Measurements from ENCODE around the gene ARHGAP10.
"Not testable (repeated sequence)": the region's sequence is repeated elsewhere in the genome, so short reads cannot be mapped to it uniquely, and the experiment has no call there.

ARHGAP10 gene

DNA sequence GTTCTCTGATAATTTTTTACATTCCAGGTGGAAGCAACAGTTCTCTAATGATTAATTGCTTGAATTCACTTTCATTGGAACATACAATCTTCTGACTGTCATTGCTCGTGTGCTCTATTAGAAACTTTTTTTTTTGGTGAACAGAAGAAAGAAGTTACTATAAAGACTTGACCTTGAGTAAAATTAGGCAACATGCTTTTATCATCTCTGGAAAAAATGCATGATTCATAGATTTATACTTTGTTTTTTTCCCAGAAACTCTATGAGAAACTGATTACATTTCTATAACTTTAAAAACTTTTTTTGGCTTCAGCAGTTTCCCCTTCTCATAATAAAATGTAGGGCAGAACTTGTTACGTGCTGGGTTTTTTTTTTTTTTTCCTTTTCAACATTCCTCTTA lies 167.6 kb downstream of the ARHGAP10 start:
- no peak for DNase-seq (ENCODE audit: low read depth)
- TF ChIP-seq POLR2A (IDR thresholded peaks at IDR 0.05; ENCODE audit: extremely low read depth, insufficient read length) (no peak), MAX (IDR thresholded peaks at IDR 0.05; ENCODE audit: low read depth, low read length) (no peak), MYC (IDR thresholded peaks at IDR 0.05; ENCODE audit: low read depth, low read length) (no peak)
- TF ChIP-seq, protein P1, sequence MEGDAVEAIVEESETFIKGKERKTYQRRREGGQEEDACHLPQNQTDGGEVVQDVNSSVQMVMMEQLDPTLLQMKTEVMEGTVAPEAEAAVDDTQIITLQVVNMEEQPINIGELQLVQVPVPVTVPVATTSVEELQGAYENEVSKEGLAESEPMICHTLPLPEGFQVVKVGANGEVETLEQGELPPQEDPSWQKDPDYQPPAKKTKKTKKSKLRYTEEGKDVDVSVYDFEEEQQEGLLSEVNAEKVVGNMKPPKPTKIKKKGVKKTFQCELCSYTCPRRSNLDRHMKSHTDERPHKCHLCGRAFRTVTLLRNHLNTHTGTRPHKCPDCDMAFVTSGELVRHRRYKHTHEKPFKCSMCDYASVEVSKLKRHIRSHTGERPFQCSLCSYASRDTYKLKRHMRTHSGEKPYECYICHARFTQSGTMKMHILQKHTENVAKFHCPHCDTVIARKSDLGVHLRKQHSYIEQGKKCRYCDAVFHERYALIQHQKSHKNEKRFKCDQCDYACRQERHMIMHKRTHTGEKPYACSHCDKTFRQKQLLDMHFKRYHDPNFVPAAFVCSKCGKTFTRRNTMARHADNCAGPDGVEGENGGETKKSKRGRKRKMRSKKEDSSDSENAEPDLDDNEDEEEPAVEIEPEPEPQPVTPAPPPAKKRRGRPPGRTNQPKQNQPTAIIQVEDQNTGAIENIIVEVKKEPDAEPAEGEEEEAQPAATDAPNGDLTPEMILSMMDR (IDR thresholded peaks at IDR 0.05; ENCODE audit: low read depth, low read length): no peak
- no peak overlapping the region for H3K4me3 ChIP-seq (ENCODE audit: low read depth, low read length)

GRCh38 chr4:147901388-147901787 lies 169.5 kb downstream of the ARHGAP10 start:
- TF ChIP-seq MYC (IDR thresholded peaks at IDR 0.05; ENCODE audit: low read depth, low read length) (no peak), MAX (IDR thresholded peaks at IDR 0.05; ENCODE audit: low read depth, low read length) (no peak), POLR2A (IDR thresholded peaks at IDR 0.05; ENCODE audit: extremely low read depth, insufficient read length) (no peak)
- TF ChIP-seq, protein P1 (IDR thresholded peaks at IDR 0.05; ENCODE audit: low read depth, low read length): no peak
- DNase-seq (ENCODE audit: low read depth): no peak
- H3K4me3 ChIP-seq (ENCODE audit: low read depth, low read length): no peak overlapping the region

DNA sequence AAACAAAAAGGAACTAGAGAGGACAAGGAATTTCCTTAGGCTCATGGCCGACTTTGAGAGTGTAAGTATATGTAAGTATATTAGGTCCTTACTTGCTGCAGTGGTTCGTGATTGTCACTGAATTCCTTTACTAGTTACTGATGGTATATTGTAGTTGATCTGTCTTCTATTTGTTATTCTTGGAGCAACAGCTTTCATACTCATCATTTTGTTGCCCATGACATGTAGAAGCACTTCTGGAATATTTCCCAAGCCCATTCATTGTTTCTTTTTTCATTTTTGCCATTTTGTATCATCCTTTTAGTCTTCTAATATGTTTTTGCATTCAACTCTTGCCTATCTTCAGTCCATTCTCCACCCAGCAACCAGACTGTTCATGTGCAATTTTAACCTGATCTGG lies 170.0 kb downstream of the ARHGAP10 start:
- no peak for DNase-seq (ENCODE audit: low read depth)
- TF ChIP-seq MAX (IDR thresholded peaks at IDR 0.05; ENCODE audit: low read depth, low read length) (no peak), POLR2A (IDR thresholded peaks at IDR 0.05; ENCODE audit: extremely low read depth, insufficient read length) (no peak), MYC (IDR thresholded peaks at IDR 0.05; ENCODE audit: low read depth, low read length) (no peak)
- TF ChIP-seq, protein P1 (IDR thresholded peaks at IDR 0.05; ENCODE audit: low read depth, low read length): no peak
- H3K4me3 ChIP-seq (ENCODE audit: low read depth, low read length): no peak overlapping the region

GRCh38 chr4:147909225-147909624 lies 177.3 kb downstream of the ARHGAP10 start:
- TF ChIP-seq, protein P1 (IDR thresholded peaks at IDR 0.05; ENCODE audit: low read depth, low read length): no peak
- TF ChIP-seq MAX (IDR thresholded peaks at IDR 0.05; ENCODE audit: low read depth, low read length) (no peak), POLR2A (IDR thresholded peaks at IDR 0.05; ENCODE audit: extremely low read depth, insufficient read length) (no peak), MYC (IDR thresholded peaks at IDR 0.05; ENCODE audit: low read depth, low read length) (no peak)
- no peak overlapping the region for H3K4me3 ChIP-seq (ENCODE audit: low read depth, low read length)
- no peak for DNase-seq (ENCODE audit: low read depth)

GRCh38 chr4:147910315-147910714 lies 178.4 kb downstream of the ARHGAP10 start:
- H3K4me3 ChIP-seq (ENCODE audit: low read depth, low read length): no peak overlapping the region
- no peak for DNase-seq (ENCODE audit: low read depth)
- TF ChIP-seq, protein P1 (IDR thresholded peaks at IDR 0.05; ENCODE audit: low read depth, low read length): no peak

GRCh38 chr4:147912106-147912505 lies 180.2 kb downstream of the ARHGAP10 start:
- DNase-seq (ENCODE audit: low read depth): not testable (repeated sequence)

More at GRCh38 chr4:147912106-147912505, 180.2 kb downstream of the ARHGAP10 start:
- H3K4me3 ChIP-seq (ENCODE audit: low read depth, low read length): not testable (repeated sequence)

Measured in NB4 (cell line).